ENCODE data around the gene SLC43A2.
A peak's percentile ranks its signal among the peaks of the same experiment; 100 is the strongest.

The SLC43A2 gene

GRCh38 chr17:1561420-1562175 lies 67.0 kb downstream of the SLC43A2 start:
- H3K4me3 ChIP-seq (ENCODE audit: control insufficient read depth, low read depth, low read length): peak overlapping the region; percentile 65
- TF ChIP-seq CTCF (conservative IDR thresholded peaks at IDR 0.05; ENCODE audit: control insufficient read depth, insufficient read depth, low read depth, low read length): no peak
- no peak for DNase-seq (ENCODE audit: low read depth)

- peak overlapping the region; percentile 65 for H3K4me3 ChIP-seq (ENCODE audit: control insufficient read depth, low read depth, low read length)
- TF ChIP-seq CTCF (conservative IDR thresholded peaks at IDR 0.05; ENCODE audit: control insufficient read depth, insufficient read depth, low read depth, low read length): no peak
- no peak for DNase-seq (ENCODE audit: low read depth)
Observed at GRCh38 chr17:1560858-1561355, 67.7 kb downstream of the SLC43A2 start.

- DNase-seq (ENCODE audit: low read depth): no peak
- no peak for TF ChIP-seq CTCF (conservative IDR thresholded peaks at IDR 0.05; ENCODE audit: control insufficient read depth, insufficient read depth, low read depth, low read length)
- no peak overlapping the region for H3K4me3 ChIP-seq (ENCODE audit: control insufficient read depth, low read depth, low read length)
Observed at GRCh38 chr17:1560101-1560857, 68.4 kb downstream of the SLC43A2 start.

- no peak for TF ChIP-seq CTCF (conservative IDR thresholded peaks at IDR 0.05; ENCODE audit: control insufficient read depth, insufficient read depth, low read depth, low read length)
- DNase-seq (ENCODE audit: low read depth): no peak
- H3K4me3 ChIP-seq (ENCODE audit: control insufficient read depth, low read depth, low read length): no peak overlapping the region
Observed at GRCh38 chr17:1559047-1560043, 69.3 kb downstream of the SLC43A2 start.

GRCh38 chr17:1558401-1558800 lies 70.2 kb downstream of the SLC43A2 start:
- H3K4me3 ChIP-seq (ENCODE audit: control insufficient read depth, low read depth, low read length): no peak overlapping the region
- no peak for TF ChIP-seq CTCF (conservative IDR thresholded peaks at IDR 0.05; ENCODE audit: control insufficient read depth, insufficient read depth, low read depth, low read length)
- no peak for DNase-seq (ENCODE audit: low read depth)

Data from fibroblast of mammary gland (primary cell).